HG02885 (cell line): ENCODE data around the gene KCNN4.

Experiments
- ATAC-seq: cut with Tn5 transposase; IDR thresholded peaks from one replicate; pipeline ENCODE4 v1.9.1; 2021; ENCODE audit warnings: mild to moderate bottlenecking; ENCODE audit not compliant: unreplicated experiment, poor library complexity

The KCNN4 gene

GRCh38 chr19:43751466-43752220 lies 29.1 kb downstream of the KCNN4 start:
- no peak for ATAC-seq

GRCh38 chr19:43749898-43750297 lies 30.9 kb downstream of the KCNN4 start:
- no peak for ATAC-seq

- no peak for ATAC-seq
These were observed 31.6 kb downstream of the KCNN4 start for GRCh38 chr19:43749152-43749551.

- ATAC-seq = no peak
These were observed 32.1 kb downstream of the KCNN4 start for GRCh38 chr19:43748685-43749084.

- ATAC-seq = no peak
These were observed 32.6 kb downstream of the KCNN4 start for GRCh38 chr19:43748205-43748594.

- no peak for ATAC-seq
These were observed 33.1 kb downstream of the KCNN4 start for GRCh38 chr19:43747557-43748204.

GRCh38 chr19:43743059-43743458 lies 37.7 kb downstream of the KCNN4 start:
- no peak for ATAC-seq

GRCh38 chr19:43741075-43741825 lies 39.5 kb downstream of the KCNN4 start:
- no peak for ATAC-seq

- ATAC-seq = no peak
These were observed 41.1 kb downstream of the KCNN4 start for GRCh38 chr19:43739439-43740235.

GRCh38 chr19:43738780-43739211 lies 42.0 kb downstream of the KCNN4 start:
- no peak for ATAC-seq

GRCh38 chr19:43735957-43736356 lies 44.8 kb downstream of the KCNN4 start:
- ATAC-seq = no peak

GRCh38 chr19:43735013-43735412 lies 45.8 kb downstream of the KCNN4 start:
- no peak for ATAC-seq

- no peak for ATAC-seq
These were observed 48.9 kb downstream of the KCNN4 start for GRCh38 chr19:43731846-43732245.

- ATAC-seq = no peak
These were observed 49.4 kb downstream of the KCNN4 start for GRCh38 chr19:43731346-43731745.

- ATAC-seq = no peak
These were observed 50.9 kb downstream of the KCNN4 start for GRCh38 chr19:43729919-43730318.

GRCh38 chr19:43727593-43727853 lies 53.2 kb downstream of the KCNN4 start:
- no peak for ATAC-seq

- no peak for ATAC-seq
These were observed 53.8 kb downstream of the KCNN4 start for GRCh38 chr19:43726736-43727592.

GRCh38 chr19:43725468-43725867 lies 55.3 kb downstream of the KCNN4 start:
- no peak for ATAC-seq

- ATAC-seq = no peak
These were observed 55.9 kb downstream of the KCNN4 start for GRCh38 chr19:43724896-43725295.

- ATAC-seq = no peak
These were observed 57.2 kb downstream of the KCNN4 start for GRCh38 chr19:43723588-43723987.
